Tibial nerve (tissue), 4 donors: ENCODE data around the gene MGAT1.

ENCODE experiments used
- EP300 ChIP-seq, 2 donors: sonication (generic); formaldehyde crosslinking; IDR thresholded peaks; one replicate each; pipeline ENCODE4 v1.6.1; 2017; ENCODE audit warnings: antibody characterized with exemption in 2 of 2, mild to moderate bottlenecking in 1 of 2
- POLR2A ChIP-seq, 2 donors: fragments of 450-650 bp; IDR thresholded peaks; one replicate each; pipeline ENCODE4 v1.6.1; 2017; ENCODE audit warnings: antibody characterized with exemption in 2 of 2, mild to moderate bottlenecking in 2 of 2, moderate library complexity in 2 of 2
- TF ChIP-seq, protein P1 (sequence below), 5 experiments: fragments of 200-600 bp in 3 of 5; fragments of 450-650 bp in 2 of 5; sonication (generic) in 3 of 5; IDR thresholded peaks; one replicate each; pipeline ENCODE4 v1.5.1; 2016 to 2019; ENCODE audit warnings: antibody characterized with exemption in 5 of 5, mild to moderate bottlenecking in 3 of 5, moderate library complexity in 2 of 5

DNA sequence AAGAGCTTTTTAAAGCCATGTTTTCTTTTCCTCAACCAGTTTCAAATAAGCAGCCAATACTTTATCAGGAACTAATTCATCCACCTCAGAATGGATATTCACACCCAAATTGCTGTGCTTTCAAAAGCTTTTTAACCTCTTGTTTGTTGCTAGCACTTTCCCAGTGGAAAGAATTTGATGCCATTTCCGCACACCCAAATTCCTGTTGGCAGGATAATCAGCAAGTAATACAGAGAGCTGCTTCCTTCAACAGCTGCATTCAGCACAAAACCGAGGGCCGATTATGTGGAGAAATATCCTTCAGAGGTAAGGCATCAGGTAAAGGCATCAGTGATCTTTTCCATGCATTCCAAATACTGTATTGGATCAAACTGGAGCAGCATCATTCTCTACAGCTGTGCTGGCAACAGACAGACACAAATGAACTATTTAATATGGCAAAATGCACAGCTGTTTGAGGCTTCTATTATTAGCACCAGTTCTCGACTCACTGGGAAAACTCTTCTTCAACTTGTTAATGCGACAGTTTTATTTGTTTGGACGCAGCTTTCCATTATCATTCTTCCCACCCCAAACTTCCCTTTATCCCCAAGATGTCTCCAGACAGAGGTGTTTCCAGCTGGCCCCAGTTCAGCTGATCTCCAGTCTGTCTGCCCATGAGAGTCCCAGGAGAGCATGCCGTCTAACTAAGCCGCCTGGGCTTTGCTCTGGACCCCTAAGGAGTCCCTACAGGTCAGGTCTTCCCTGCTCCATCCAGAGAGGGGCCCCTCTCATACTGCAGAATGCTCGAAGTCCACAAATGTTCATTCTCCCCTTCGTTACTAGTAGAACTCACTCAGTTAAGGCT, 22.2 kb upstream of the MGAT1 start:
- TF ChIP-seq, protein P1, sequence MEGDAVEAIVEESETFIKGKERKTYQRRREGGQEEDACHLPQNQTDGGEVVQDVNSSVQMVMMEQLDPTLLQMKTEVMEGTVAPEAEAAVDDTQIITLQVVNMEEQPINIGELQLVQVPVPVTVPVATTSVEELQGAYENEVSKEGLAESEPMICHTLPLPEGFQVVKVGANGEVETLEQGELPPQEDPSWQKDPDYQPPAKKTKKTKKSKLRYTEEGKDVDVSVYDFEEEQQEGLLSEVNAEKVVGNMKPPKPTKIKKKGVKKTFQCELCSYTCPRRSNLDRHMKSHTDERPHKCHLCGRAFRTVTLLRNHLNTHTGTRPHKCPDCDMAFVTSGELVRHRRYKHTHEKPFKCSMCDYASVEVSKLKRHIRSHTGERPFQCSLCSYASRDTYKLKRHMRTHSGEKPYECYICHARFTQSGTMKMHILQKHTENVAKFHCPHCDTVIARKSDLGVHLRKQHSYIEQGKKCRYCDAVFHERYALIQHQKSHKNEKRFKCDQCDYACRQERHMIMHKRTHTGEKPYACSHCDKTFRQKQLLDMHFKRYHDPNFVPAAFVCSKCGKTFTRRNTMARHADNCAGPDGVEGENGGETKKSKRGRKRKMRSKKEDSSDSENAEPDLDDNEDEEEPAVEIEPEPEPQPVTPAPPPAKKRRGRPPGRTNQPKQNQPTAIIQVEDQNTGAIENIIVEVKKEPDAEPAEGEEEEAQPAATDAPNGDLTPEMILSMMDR (IDR thresholded peaks at IDR 0.05) = no peak
- no peak for TF ChIP-seq EP300 (IDR thresholded peaks at IDR 0.05)
- no peak for TF ChIP-seq POLR2A (IDR thresholded peaks at IDR 0.05)
